PFSK-1 (cell line): ENCODE data around the gene GARIN1A.
A peak's percentile ranks its signal among the peaks of the same experiment; 100 is the strongest.

Experiments
- FOXP2 ChIP-seq: optimal IDR thresholded peaks from 2 replicates; pipeline ENCODE3; 2011; ENCODE audit warnings: borderline replicate concordance, control low read depth, inconsistent platforms; ENCODE audit not compliant: insufficient read depth; ENCODE audit errors: extremely low read length, extremely low read depth
- POLR2AphosphoS5 ChIP-seq: IDR thresholded peaks from 2 replicates; pipeline ENCODE4 v1.6.1; 2012; ENCODE audit warnings: low read depth, mild to moderate bottlenecking, control low read depth, low read length, moderate library complexity
- SIN3A ChIP-seq: IDR thresholded peaks from 2 replicates; pipeline ENCODE4 v1.6.1; 2012; ENCODE audit warnings: mild to moderate bottlenecking, low read length, moderate library complexity, borderline replicate concordance; ENCODE audit not compliant: insufficient read depth
- TAF1 ChIP-seq: IDR thresholded peaks from 2 replicates; pipeline ENCODE4 v1.6.1; 2012; ENCODE audit warnings: low read length, control low read depth, borderline replicate concordance; ENCODE audit not compliant: insufficient read depth
- TF ChIP-seq, protein P1 (sequence below), 2 experiments: IDR thresholded peaks; 2 replicates each; pipeline versions ENCODE4 v1.6.1 to v1.8.0; 2011 to 2012; ENCODE audit warnings: low read depth in 2 of 2, low read length in 2 of 2, control low read depth in 1 of 2, inconsistent platforms in 1 of 2, mild to moderate bottlenecking in 1 of 2, moderate library complexity in 1 of 2; ENCODE audit not compliant: insufficient read depth in 1 of 2

GARIN1A gene

DNA sequence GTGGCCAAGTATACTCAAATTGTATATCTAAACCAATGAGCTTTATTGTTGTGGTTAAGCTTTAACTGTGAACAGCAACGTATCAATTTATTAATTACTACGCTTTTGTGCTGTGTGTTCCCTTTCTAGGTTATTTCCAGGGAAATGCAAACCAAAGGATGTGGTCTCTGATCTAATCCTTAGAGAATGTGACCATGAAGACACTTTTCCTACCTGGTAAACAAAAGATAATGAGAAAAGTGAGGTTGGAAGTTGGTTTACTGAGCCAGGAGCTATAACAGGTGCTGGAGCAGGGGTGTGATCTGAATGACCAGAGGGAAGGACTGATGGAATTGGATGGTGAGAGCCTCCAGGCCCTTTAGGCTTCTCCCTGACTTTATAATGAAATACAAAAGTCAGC, 41.7 kb downstream of the GARIN1A start:
- TF ChIP-seq TAF1 (no peak), POLR2AphosphoS5 (no peak), FOXP2 (no peak)

DNA sequence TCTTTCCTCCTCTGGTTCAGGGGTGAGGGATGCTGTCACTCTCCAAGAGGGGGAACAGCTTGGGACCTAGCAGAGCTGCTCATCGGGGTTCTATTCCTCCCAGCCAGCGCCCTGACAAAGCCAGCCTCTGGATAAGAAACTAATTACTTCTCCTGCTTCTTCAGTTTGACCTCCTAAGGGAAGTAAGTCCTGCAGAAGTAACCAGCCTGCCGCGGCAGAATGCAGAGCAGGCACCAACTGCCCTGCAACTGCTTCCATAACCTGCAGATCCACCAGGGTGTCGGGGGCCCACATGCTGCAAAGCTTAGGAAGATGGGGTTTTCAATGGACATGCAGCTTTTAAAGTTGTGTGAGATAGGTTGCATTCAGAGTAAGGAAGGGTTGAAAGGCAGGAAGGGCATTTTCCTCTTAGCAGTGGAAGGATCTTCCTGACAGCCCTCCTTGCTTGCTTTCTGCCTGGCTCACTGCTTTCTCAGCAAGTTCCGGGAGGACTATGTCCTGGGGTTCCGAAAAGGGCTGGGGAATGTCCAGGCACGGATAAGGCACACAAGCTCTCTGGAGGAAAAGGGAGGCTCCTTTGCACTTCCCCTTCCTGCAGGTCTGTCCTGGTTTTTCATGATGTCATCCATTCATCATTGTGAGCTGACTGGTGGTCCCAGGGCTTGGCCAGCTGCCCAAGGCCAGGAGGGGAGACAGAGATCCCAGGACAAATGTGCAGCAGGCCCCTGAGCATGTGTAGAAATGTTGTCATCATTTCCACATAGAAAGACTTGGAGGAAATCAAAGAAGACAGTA, 42.8 kb downstream of the GARIN1A start:
- TF ChIP-seq TAF1, result no peak
- no peak for TF ChIP-seq POLR2AphosphoS5
- 0 out of 2 replicates have a peak, but pooled peaks have one; percentile 67 for TF ChIP-seq SIN3A
- TF ChIP-seq, protein P1, sequence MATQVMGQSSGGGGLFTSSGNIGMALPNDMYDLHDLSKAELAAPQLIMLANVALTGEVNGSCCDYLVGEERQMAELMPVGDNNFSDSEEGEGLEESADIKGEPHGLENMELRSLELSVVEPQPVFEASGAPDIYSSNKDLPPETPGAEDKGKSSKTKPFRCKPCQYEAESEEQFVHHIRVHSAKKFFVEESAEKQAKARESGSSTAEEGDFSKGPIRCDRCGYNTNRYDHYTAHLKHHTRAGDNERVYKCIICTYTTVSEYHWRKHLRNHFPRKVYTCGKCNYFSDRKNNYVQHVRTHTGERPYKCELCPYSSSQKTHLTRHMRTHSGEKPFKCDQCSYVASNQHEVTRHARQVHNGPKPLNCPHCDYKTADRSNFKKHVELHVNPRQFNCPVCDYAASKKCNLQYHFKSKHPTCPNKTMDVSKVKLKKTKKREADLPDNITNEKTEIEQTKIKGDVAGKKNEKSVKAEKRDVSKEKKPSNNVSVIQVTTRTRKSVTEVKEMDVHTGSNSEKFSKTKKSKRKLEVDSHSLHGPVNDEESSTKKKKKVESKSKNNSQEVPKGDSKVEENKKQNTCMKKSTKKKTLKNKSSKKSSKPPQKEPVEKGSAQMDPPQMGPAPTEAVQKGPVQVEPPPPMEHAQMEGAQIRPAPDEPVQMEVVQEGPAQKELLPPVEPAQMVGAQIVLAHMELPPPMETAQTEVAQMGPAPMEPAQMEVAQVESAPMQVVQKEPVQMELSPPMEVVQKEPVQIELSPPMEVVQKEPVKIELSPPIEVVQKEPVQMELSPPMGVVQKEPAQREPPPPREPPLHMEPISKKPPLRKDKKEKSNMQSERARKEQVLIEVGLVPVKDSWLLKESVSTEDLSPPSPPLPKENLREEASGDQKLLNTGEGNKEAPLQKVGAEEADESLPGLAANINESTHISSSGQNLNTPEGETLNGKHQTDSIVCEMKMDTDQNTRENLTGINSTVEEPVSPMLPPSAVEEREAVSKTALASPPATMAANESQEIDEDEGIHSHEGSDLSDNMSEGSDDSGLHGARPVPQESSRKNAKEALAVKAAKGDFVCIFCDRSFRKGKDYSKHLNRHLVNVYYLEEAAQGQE (IDR thresholded peaks at IDR 0.05; ENCODE audit: insufficient read depth in 1 of 2, low read depth in 2 of 2, low read length in 2 of 2), result no peak
- no peak for TF ChIP-seq FOXP2

DNA sequence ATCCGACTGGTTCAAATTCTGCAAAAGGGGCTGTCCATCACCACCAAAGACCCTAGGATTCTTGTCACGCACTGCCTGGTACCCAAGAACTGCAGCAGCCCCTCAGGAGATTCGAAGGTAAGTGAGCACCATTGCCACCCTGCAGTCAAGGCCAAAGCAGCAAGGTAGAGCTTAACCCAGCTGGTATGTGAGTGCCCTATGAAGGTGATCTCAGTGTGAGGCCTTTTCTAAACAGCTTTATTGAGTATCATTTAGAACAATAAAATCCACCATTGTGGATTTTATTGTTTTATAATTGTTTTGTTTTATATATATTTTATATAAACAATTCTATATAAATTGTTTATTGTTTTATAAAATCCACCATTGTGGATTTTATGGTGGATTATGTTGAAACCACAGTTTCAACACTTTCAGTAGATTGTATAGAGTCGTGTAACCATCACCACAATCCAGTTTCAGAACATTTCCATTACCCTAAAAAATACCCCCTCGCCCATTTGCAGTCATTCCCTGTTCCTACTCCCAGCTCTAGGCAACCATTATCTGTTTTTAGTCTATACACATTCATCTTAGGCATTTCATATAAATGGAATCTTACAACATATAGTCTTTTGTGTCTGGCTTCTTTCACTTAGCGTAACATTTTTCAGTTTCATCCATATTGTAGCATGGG, 47.0 kb downstream of the GARIN1A start:
- TF ChIP-seq POLR2AphosphoS5 (no peak), TAF1 (no peak), FOXP2 (no peak), SIN3A (no peak)
- TF ChIP-seq, protein P1 (IDR thresholded peaks at IDR 0.05; ENCODE audit: insufficient read depth in 1 of 2, low read depth in 2 of 2, low read length in 2 of 2), result no peak

DNA sequence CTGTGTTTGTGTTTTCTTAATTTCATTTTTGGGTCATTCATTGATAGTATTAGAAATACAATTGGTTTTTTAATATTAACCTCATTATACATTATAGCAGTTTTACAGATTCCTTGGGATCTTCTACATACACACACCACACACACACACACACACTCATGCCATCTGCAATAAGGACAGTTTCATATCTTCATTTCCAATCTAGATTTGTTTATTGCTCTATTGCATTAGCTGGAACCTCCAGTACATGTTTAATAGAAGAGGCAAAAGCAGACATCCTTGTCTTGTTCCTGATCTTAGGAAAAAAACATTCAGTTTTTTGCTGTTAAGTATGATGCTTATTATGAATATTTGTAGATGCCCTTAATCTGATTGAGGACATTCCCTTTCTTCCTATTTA, 49.3 kb downstream of the GARIN1A start:
- TF ChIP-seq SIN3A, result no peak
- TF ChIP-seq, protein P1 (IDR thresholded peaks at IDR 0.05; ENCODE audit: insufficient read depth in 1 of 2, low read depth in 2 of 2, low read length in 2 of 2), result no peak
- TF ChIP-seq TAF1, result no peak
- TF ChIP-seq POLR2AphosphoS5, result no peak
- TF ChIP-seq FOXP2, result no peak
